ENCODE measurements around the gene TMA7B.

GRCh38 chr22:39997421-39997820 lies 37.2 kb downstream of the TMA7B start:
- no peak for TF ChIP-seq POLR2AphosphoS5 (IDR thresholded peaks at IDR 0.05; ENCODE audit: insufficient read depth in 1 of 2, low read depth in 1 of 2)
- no peak for TF ChIP-seq CTCF (IDR thresholded peaks at IDR 0.05)
